Measurements from ENCODE around the gene PLCL2.

DNA sequence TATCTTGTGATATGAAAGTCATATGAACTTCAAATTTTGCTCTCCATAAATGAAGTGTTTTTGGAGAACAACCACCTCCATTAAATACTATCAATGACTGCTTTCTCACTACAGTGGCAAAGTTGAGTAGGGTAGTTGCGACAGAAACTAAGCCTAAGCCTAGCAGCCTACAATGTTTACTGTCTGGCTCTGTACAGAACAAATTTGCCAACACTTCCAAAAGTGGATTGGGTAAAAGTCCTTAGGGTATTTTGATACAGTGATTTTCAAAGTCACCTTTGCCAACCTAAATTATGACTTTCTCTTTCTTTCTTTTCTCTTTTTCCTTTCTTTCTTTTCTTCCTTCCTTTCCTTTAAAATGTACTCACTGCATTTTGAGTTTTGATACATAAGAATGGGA is 142.6 kb downstream of the PLCL2 start:
- TF ChIP-seq EZH2 (IDR thresholded peaks at IDR 0.05): no peak
- TF ChIP-seq POLR2AphosphoS5 (IDR thresholded peaks at IDR 0.05; ENCODE audit: borderline replicate concordance, low read depth, low read length): no peak

Measured in SK-N-MC (cell line).